Activated CD4-positive, alpha-beta T cell treated with anti-CD3 and anti-CD28 coated beads, Interleukin-2, amount 50 U/mL, for 24 hours (primary cell): ENCODE results near the gene PLCH1.

Source experiments
- DNase-seq, 2 donors: peaks; one replicate each; pipeline ENCODE4 v3.0.0-alpha.2; 2020; ENCODE audit warnings: low read depth in 1 of 2, low spot score in 1 of 2

Gene PLCH1

GRCh38 chr3:155553326-155553725, 191.5 kb downstream of the PLCH1 start:
- no peak for DNase-seq

- DNase-seq: no peak
Observed at GRCh38 chr3:155550391-155550790, 194.5 kb downstream of the PLCH1 start.

- no peak for DNase-seq
Observed at GRCh38 chr3:155549087-155549486, 195.8 kb downstream of the PLCH1 start.

GRCh38 chr3:155548195-155548594, 196.7 kb downstream of the PLCH1 start:
- no peak for DNase-seq

- no peak for DNase-seq
Observed at GRCh38 chr3:155535098-155535497, 209.8 kb downstream of the PLCH1 start.

GRCh38 chr3:155528579-155528978, 216.3 kb downstream of the PLCH1 start:
- DNase-seq: no peak

- no peak for DNase-seq
Observed at GRCh38 chr3:155525324-155525833, 219.5 kb downstream of the PLCH1 start.

- no peak for DNase-seq
Observed at GRCh38 chr3:155520463-155520862, 224.4 kb downstream of the PLCH1 start.

GRCh38 chr3:155519078-155519477, 225.8 kb downstream of the PLCH1 start:
- DNase-seq: no peak

GRCh38 chr3:155517903-155518302, 227.0 kb downstream of the PLCH1 start:
- no peak for DNase-seq

GRCh38 chr3:155516439-155516838, 228.4 kb downstream of the PLCH1 start:
- DNase-seq: no peak

GRCh38 chr3:155512867-155513261, 232.0 kb downstream of the PLCH1 start:
- no peak for DNase-seq

GRCh38 chr3:155512175-155512866, 232.6 kb downstream of the PLCH1 start:
- DNase-seq: no peak

GRCh38 chr3:155504682-155505081, 240.2 kb downstream of the PLCH1 start:
- DNase-seq: no peak

GRCh38 chr3:155502630-155503029, 242.2 kb downstream of the PLCH1 start:
- DNase-seq: no peak

- no peak for DNase-seq
Observed at GRCh38 chr3:155500194-155500818, 244.6 kb downstream of the PLCH1 start.

- DNase-seq: no peak
Observed at GRCh38 chr3:155497930-155498647, 246.8 kb downstream of the PLCH1 start.

- DNase-seq: no peak
Observed at GRCh38 chr3:155496206-155496605, 248.7 kb downstream of the PLCH1 start.

- no peak for DNase-seq
Observed at GRCh38 chr3:155495387-155495786, 249.5 kb downstream of the PLCH1 start.

- no peak for DNase-seq
Observed at GRCh38 chr3:155494332-155494731, 250.5 kb downstream of the PLCH1 start.

- DNase-seq: no peak
Observed at GRCh38 chr3:155492841-155493240, 252.0 kb downstream of the PLCH1 start.

- DNase-seq: no peak
Observed at GRCh38 chr3:155491696-155492095, 253.2 kb downstream of the PLCH1 start.
